ENCODE data around the gene GFOD1.

GRCh38 chr6:13507306-13507860 lies 20.0 kb upstream of the GFOD1 start:
- TF ChIP-seq, protein P1, sequence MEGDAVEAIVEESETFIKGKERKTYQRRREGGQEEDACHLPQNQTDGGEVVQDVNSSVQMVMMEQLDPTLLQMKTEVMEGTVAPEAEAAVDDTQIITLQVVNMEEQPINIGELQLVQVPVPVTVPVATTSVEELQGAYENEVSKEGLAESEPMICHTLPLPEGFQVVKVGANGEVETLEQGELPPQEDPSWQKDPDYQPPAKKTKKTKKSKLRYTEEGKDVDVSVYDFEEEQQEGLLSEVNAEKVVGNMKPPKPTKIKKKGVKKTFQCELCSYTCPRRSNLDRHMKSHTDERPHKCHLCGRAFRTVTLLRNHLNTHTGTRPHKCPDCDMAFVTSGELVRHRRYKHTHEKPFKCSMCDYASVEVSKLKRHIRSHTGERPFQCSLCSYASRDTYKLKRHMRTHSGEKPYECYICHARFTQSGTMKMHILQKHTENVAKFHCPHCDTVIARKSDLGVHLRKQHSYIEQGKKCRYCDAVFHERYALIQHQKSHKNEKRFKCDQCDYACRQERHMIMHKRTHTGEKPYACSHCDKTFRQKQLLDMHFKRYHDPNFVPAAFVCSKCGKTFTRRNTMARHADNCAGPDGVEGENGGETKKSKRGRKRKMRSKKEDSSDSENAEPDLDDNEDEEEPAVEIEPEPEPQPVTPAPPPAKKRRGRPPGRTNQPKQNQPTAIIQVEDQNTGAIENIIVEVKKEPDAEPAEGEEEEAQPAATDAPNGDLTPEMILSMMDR (conservative IDR thresholded peaks at IDR 0.05; ENCODE audit: low read length) = no peak
- no peak for TF ChIP-seq EZH2phosphoT487 (IDR thresholded peaks at IDR 0.05; ENCODE audit: borderline replicate concordance, low read depth, low read length)

All from OCI-LY7 (cell line).